Tibial nerve (tissue), 4 donors: ENCODE results near the gene OR52M1.

Experiments used
- CTCF ChIP-seq, 5 experiments: fragments of 200-600 bp in 3 of 5; fragments of 450-650 bp in 2 of 5; sonication (generic) in 3 of 5; IDR thresholded peaks; one replicate each; pipeline ENCODE4 v1.5.1; 2016 to 2019; ENCODE audit warnings: antibody characterized with exemption in 5 of 5, mild to moderate bottlenecking in 3 of 5, moderate library complexity in 2 of 5
- EP300 ChIP-seq, 2 donors: sonication (generic); formaldehyde crosslinking; IDR thresholded peaks; one replicate each; pipeline ENCODE4 v1.6.1; 2017; ENCODE audit warnings: antibody characterized with exemption in 2 of 2, mild to moderate bottlenecking in 1 of 2
- POLR2A ChIP-seq, 2 donors: fragments of 450-650 bp; IDR thresholded peaks; one replicate each; pipeline ENCODE4 v1.6.1; 2017; ENCODE audit warnings: antibody characterized with exemption in 2 of 2, mild to moderate bottlenecking in 2 of 2, moderate library complexity in 2 of 2

GRCh38 chr11:4593739-4594138, 48.7 kb downstream of the OR52M1 start, which contains the start of gene OR52I1:
- TF ChIP-seq CTCF (IDR thresholded peaks at IDR 0.05) (no peak), EP300 (IDR thresholded peaks at IDR 0.05) (no peak), POLR2A (IDR thresholded peaks at IDR 0.05) (no peak)
